Epithelial cell of proximal tubule (primary cell): ENCODE measurements around the gene AQP6. TPM values are rescaled to one million over a fixed set of nuclear protein-coding genes. Genes with fewer than 3 reads are reported as not detected.

Source experiments
- DNase-seq: peaks from one replicate; pipeline ENCODE4 v3.0.0-alpha.2; 2011; ENCODE audit warnings: low read depth
- H3K4me3 ChIP-seq: 2 replicates; pipeline ENCODE4 v1.5.1; 2011; ENCODE audit warnings: low read depth, mild to moderate bottlenecking, low read length
- total RNA-seq: library from RNA; depleted of rRNA; stranded (reverse); fragments of >200 nt; gene quantifications from 2 replicates; pipeline ENCODE4 v1.2.3, GENCODE V29; 2015
- TF ChIP-seq, protein P1 (sequence below): conservative IDR thresholded peaks from 2 replicates; pipeline ENCODE4 v1.5.1; 2012; ENCODE audit warnings: low read depth, mild to moderate bottlenecking, low read length

The AQP6 gene
- total RNA-seq, 1 donor from 2014 or later = not detected

DNA sequence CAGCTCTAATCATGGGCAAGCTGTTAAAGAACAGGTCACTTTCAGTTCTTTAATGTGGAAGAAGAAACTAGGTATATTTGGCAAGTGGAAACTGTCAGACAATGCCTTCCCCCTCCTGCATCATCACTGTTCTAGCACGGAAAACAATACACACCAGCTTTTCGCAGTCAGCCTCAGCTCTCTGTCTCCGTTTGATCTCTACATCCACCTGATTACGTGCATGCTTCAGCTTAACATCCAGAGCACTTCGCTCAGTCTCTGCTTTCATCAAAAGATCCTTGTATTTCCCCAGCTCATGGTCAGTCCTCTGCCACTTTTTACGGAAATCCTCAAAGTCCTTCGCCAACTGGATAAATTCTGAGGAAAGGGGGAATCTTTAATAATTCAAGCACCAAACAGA lies 33.5 kb downstream of the AQP6 start:
- TF ChIP-seq, protein P1, sequence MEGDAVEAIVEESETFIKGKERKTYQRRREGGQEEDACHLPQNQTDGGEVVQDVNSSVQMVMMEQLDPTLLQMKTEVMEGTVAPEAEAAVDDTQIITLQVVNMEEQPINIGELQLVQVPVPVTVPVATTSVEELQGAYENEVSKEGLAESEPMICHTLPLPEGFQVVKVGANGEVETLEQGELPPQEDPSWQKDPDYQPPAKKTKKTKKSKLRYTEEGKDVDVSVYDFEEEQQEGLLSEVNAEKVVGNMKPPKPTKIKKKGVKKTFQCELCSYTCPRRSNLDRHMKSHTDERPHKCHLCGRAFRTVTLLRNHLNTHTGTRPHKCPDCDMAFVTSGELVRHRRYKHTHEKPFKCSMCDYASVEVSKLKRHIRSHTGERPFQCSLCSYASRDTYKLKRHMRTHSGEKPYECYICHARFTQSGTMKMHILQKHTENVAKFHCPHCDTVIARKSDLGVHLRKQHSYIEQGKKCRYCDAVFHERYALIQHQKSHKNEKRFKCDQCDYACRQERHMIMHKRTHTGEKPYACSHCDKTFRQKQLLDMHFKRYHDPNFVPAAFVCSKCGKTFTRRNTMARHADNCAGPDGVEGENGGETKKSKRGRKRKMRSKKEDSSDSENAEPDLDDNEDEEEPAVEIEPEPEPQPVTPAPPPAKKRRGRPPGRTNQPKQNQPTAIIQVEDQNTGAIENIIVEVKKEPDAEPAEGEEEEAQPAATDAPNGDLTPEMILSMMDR = no peak
- H3K4me3 ChIP-seq = no peak overlapping the region
- DNase-seq = no peak

- H3K4me3 ChIP-seq = no peak overlapping the region
- TF ChIP-seq, protein P1 = no peak
- DNase-seq = no peak
Measured at GRCh38 chr12:50006754-50007442, 34.2 kb downstream of the AQP6 start.

GRCh38 chr12:50013361-50014147 lies 40.8 kb downstream of the AQP6 start:
- no peak overlapping the region for H3K4me3 ChIP-seq
- no peak for DNase-seq
- TF ChIP-seq, protein P1 = no peak

DNA sequence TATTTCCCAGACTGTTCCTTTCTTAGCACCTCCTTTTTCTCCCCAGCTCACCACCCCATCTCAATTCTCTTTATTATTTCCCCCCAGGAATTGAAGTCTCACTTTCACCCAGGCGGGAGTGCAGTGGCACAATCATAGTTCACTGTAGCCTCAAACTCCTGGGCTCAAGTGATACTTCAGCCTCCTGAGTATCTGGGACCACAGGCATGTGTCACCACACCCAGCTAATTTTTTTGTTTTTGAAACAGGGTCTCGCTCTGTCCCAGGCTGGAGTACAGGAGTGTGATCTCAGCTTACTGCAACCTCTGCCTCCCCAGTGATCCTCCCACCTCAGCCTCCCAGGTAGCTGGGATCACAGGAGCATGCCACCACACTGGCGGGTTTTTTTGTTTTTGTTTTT lies 41.6 kb downstream of the AQP6 start:
- no peak overlapping the region for H3K4me3 ChIP-seq
- DNase-seq = no peak
- TF ChIP-seq, protein P1 = no peak

DNA sequence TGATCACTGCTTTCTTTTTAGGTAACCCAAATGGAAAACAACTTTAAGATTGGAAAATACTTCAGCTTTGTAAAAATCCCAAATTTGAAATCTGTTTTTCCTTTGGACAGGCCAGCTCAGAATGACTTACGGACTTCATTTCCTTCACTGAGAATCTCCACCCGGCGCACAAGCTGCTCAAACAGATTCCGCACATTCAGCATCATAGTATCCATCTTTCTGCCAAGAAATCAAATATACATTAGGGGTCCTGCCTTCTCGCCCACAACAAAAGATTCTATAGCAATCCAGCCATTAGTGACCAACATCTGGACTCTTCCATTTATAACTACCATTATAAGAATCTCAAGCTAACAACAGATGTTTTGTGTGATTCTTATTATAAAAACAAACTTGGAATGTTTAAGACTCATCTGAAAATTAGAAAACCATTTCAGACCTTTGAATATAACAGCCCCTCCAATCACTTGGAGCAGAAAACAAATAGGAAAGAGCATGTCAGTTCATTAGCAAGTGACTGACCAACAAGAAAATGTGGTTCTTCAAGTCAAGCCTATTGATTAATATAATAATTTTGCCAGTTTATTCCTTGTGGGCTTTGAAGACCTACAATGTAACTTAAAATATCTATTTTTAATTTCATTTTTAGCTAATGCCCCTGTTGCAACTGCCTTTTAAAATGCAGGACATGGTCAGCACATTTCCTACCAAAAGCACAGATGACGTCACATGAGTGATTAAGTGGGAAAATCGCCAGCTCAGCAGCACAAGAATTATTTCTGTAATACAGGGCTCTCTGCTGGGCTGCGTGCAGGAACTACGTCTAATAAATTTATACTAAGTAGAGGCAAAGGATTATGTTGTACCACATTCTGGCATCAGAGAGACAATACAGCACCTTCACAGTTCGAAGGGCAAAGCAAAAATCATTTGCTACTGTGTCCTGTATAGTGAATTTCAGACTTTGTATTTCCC lies 44.0 kb downstream of the AQP6 start:
- TF ChIP-seq, protein P1 = no peak
- peak; percentile 43 for DNase-seq
- H3K4me3 ChIP-seq = peak overlapping the region; percentile 23

GRCh38 chr12:50017641-50018040 lies 44.9 kb downstream of the AQP6 start:
- TF ChIP-seq, protein P1 = no peak
- DNase-seq = no peak
- H3K4me3 ChIP-seq = no peak overlapping the region
